DOHH2 (cell line): ENCODE measurements around the gene GNB4.

Experiments used
- H3F3A ChIP-seq: fragments of 200-600 bp; sonication (generic), shearing (Covaris generic); 2 replicates; pipeline ENCODE4 v1.6.0; 2016; ENCODE audit warnings: antibody characterized with exemption, mild to moderate bottlenecking; ENCODE audit not compliant: control insufficient read depth, insufficient read depth
- H3K27ac ChIP-seq: fragments of 200-600 bp; sonication (generic); 2 replicates; pipeline ENCODE4 v1.5.1; 2014; ENCODE audit warnings: low read depth, mild to moderate bottlenecking, low read length, moderate library complexity
- H3K27me3 ChIP-seq: fragments of 200-600 bp; sonication (generic); 2 replicates; pipeline ENCODE4 v1.6.1; 2014; ENCODE audit warnings: mild to moderate bottlenecking, low read length, mixed read lengths; ENCODE audit not compliant: control insufficient read depth
- H3K36me3 ChIP-seq: fragments of 200-600 bp; sonication (generic); 2 replicates; pipeline ENCODE4 v1.6.1; 2014; ENCODE audit warnings: mild to moderate bottlenecking, low read length, moderate library complexity, mixed read lengths; ENCODE audit not compliant: control insufficient read depth
- H3K4me1 ChIP-seq: fragments of 200-600 bp; sonication (generic); 2 replicates; pipeline ENCODE4 v1.6.1; 2014; ENCODE audit warnings: mild to moderate bottlenecking, low read length, mixed read lengths; ENCODE audit not compliant: control insufficient read depth
- H3K4me2 ChIP-seq: fragments of 200-600 bp; sonication (generic); 2 replicates; pipeline ENCODE4 v1.6.0; 2014; ENCODE audit warnings: mild to moderate bottlenecking, low read length, moderate library complexity
- H3K4me3 ChIP-seq: fragments of 200-600 bp; sonication (generic); 2 replicates; pipeline ENCODE4 v1.5.1; 2014; ENCODE audit warnings: mild to moderate bottlenecking, low read length, mixed read lengths
- H3K79me2 ChIP-seq: fragments of 200-600 bp; sonication (generic); 2 replicates; pipeline ENCODE4 v1.6.1; 2014; ENCODE audit warnings: mild to moderate bottlenecking, low read length, mixed read lengths; ENCODE audit not compliant: control insufficient read depth
- H3K9me2 ChIP-seq: fragments of 200-600 bp; sonication (generic); replicated peaks from 2 replicates; pipeline ENCODE4 v1.6.1; 2014; ENCODE audit warnings: mild to moderate bottlenecking, low read length, mixed read lengths; ENCODE audit not compliant: control insufficient read depth
- H3K9me3 ChIP-seq: fragments of 200-600 bp; sonication (generic); 2 replicates; pipeline ENCODE4 v1.6.1; 2014; ENCODE audit warnings: antibody characterized with exemption, low read length, mixed read lengths; ENCODE audit not compliant: control insufficient read depth, insufficient read depth
- H4K20me1 ChIP-seq: fragments of 200-600 bp; sonication (generic); 2 replicates; pipeline ENCODE4 v1.6.0; 2014; ENCODE audit warnings: low read depth, mild to moderate bottlenecking, antibody characterized with exemption, low read length, moderate library complexity; ENCODE audit not compliant: control insufficient read depth, insufficient read depth
- EZH2phosphoT487 ChIP-seq: fragments of 200-600 bp; sonication (generic); IDR thresholded peaks from 2 replicates; pipeline ENCODE4 v1.6.1; 2017; ENCODE audit warnings: borderline replicate concordance, mild to moderate bottlenecking, antibody characterized with exemption, low read length, moderate library complexity, mixed read lengths
- TF ChIP-seq, protein P1 (sequence below): fragments of 200-600 bp; sonication (generic); IDR thresholded peaks from one replicate; pipeline ENCODE4 v1.5.1; 2014; ENCODE audit warnings: antibody characterized with exemption, mild to moderate bottlenecking, low read depth, low read length; ENCODE audit not compliant: poor library complexity, severe bottlenecking

Gene GNB4

DNA sequence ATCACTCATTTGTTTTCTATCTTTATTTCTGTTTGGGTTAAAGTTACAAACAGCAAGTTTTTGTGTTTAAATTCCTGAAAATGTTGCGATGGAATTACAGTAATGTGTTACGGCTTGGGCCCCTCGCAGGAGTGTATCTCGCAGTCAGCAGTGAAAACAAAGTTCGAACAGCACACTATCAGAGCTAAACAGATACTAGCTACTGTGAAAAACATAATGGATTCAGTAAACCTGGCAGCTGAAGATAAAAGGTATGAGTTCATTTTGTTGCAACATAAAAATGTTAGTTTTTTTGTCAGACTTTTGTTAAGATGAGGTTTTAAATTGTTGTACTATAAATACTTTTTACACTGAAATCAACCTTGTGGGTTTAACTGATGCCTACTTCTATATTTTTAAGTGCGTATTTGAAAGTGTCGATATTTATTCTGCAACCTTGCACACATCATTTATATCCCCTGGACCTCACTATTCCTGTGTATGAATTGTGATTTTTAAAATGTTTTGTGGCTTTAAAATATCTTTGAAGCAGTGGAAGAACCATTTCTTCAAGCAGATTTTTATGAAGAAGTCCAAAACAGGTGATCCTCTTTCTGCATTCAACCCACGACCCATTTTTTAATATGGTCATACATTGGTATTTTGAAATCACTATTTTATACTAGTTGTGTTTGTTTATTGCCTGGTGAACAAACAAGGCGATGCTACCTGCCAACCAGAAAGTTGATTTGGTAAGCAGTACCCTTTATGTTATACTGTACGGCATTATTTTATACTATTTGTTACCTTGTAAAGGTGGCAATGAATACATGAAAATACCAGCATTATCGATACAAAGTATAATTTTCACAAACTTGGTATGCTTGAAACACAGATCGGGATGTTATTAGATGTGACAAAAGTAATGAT lies 75.9 kb downstream of the GNB4 start:
- H3K27ac ChIP-seq: no peak overlapping the region
- H3K27me3 ChIP-seq: no peaks in the 10 kb centered on the region
- H3K4me1 ChIP-seq: no peaks in the 10 kb centered on the region
- H3K9me2 ChIP-seq: no peaks in the 10 kb centered on the region
- 0 out of 2 replicates have a peak, but pooled peaks cover 6% of the 10 kb centered on the region for H3F3A ChIP-seq
- no peaks in the 10 kb centered on the region for H3K79me2 ChIP-seq
- H3K36me3 ChIP-seq: peaks cover 59% of the 10 kb centered on the region
- H3K9me3 ChIP-seq: no peaks in the 10 kb centered on the region
- no peak for TF ChIP-seq EZH2phosphoT487
- TF ChIP-seq, protein P1, sequence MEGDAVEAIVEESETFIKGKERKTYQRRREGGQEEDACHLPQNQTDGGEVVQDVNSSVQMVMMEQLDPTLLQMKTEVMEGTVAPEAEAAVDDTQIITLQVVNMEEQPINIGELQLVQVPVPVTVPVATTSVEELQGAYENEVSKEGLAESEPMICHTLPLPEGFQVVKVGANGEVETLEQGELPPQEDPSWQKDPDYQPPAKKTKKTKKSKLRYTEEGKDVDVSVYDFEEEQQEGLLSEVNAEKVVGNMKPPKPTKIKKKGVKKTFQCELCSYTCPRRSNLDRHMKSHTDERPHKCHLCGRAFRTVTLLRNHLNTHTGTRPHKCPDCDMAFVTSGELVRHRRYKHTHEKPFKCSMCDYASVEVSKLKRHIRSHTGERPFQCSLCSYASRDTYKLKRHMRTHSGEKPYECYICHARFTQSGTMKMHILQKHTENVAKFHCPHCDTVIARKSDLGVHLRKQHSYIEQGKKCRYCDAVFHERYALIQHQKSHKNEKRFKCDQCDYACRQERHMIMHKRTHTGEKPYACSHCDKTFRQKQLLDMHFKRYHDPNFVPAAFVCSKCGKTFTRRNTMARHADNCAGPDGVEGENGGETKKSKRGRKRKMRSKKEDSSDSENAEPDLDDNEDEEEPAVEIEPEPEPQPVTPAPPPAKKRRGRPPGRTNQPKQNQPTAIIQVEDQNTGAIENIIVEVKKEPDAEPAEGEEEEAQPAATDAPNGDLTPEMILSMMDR: no peak
- H4K20me1 ChIP-seq: no peaks in the 10 kb centered on the region
- H3K4me2 ChIP-seq: no peak overlapping the region
- no peak overlapping the region for H3K4me3 ChIP-seq

DNA sequence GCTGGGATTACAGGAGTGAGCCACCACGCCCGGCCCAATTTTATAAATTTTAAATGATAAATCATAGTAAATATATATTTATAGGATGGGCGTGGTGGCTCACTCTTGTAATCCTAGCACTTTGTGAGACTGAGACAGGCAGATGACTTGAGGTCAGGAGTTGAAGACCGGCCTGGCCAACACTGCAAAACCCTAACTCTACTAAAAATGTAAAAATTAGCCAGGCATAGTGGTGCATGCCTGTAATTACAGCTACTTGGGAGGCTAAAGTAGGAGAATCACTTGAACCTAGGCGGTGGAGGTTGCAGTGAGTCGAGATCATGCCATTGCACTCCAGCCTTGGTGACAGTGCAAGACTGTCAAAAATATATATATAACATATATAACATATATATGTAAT lies 77.3 kb downstream of the GNB4 start:
- Histone ChIP-seq H3K36me3 (peaks cover 53% of the 10 kb centered on the region), H3K9me3 (no peaks in the 10 kb centered on the region), H3K27me3 (no peaks in the 10 kb centered on the region), H3K4me3 (no peak overlapping the region), H3K9me2 (no peaks in the 10 kb centered on the region), H3K27ac (no peak overlapping the region), H3K4me1 (no peaks in the 10 kb centered on the region), H4K20me1 (no peaks in the 10 kb centered on the region), H3F3A (0 out of 2 replicates have a peak, but pooled peaks cover 6% of the 10 kb centered on the region), H3K4me2 (no peak overlapping the region), H3K79me2 (no peaks in the 10 kb centered on the region)
- TF ChIP-seq, protein P1: no peak
- no peak for TF ChIP-seq EZH2phosphoT487

DNA sequence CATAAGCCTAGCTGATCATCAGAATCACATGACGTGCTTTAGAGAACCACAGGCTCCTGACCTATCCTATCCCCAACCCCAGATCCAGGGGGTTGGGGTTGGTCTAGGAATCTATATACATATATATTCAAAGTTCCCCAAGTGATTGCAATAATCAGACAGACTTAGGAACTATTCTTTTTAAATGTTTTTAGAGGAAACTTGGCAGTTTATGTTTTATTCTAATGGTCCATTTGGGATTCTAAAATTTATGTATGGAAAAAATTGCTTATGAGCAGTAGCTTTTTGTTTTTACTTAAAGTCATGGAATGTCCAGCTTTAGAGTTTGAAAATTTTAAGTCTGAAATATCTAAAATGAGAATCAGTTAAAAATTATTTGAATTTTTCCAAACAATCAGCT lies 81.6 kb downstream of the GNB4 start:
- Histone ChIP-seq H3K36me3 (peaks cover 45% of the 10 kb centered on the region), H3K9me2 (no peaks in the 10 kb centered on the region), H3K4me3 (no peak overlapping the region), H3K27ac (no peak overlapping the region), H3K9me3 (no peaks in the 10 kb centered on the region), H3F3A (0 out of 2 replicates have a peak, but pooled peaks cover 6% of the 10 kb centered on the region), H4K20me1 (no peaks in the 10 kb centered on the region), H3K79me2 (no peaks in the 10 kb centered on the region), H3K4me2 (no peak overlapping the region), H3K27me3 (no peaks in the 10 kb centered on the region), H3K4me1 (no peaks in the 10 kb centered on the region)
- TF ChIP-seq, protein P1: no peak
- no peak for TF ChIP-seq EZH2phosphoT487
